Measurements from ENCODE around the gene HOXB3.

HOXB3 gene

GRCh38 chr17:48601207-48601538 lies 11.1 kb upstream of the HOXB3 start:
- Histone ChIP-seq H3K4me1 (ENCODE audit: insufficient read depth, low read length) (no peaks in the 10 kb centered on the region), H3K4me3 (ENCODE audit: low read depth in 1 of 2, low read length in 2 of 2) (no peak overlapping the region), H3K36me3 (ENCODE audit: insufficient read depth, low read length) (no peaks in the 10 kb centered on the region), H3K9ac (ENCODE audit: low read depth, low read length) (no peak overlapping the region), H3K4me2 (ENCODE audit: insufficient read depth, low read length) (no peak overlapping the region), H3K9me3 (ENCODE audit: insufficient read depth, low read length, severe bottlenecking) (no peaks in the 10 kb centered on the region), H3K27ac (ENCODE audit: low read length) (no peak overlapping the region), H3K79me2 (ENCODE audit: insufficient read depth, low read length) (no peaks in the 10 kb centered on the region), H4K20me1 (ENCODE audit: insufficient read depth, low read length) (no peaks in the 10 kb centered on the region), H2AFZ (ENCODE audit: low read depth, low read length) (no peak overlapping the region), H3K27me3 (ENCODE audit: insufficient read depth, low read length, poor library complexity) (peaks cover 9% of the 10 kb centered on the region)
- DNase-seq (no peak), ATAC-seq (ENCODE audit: insufficient read depth, low read depth) (no peak)
- no peak for TF ChIP-seq EZH2 (IDR thresholded peaks at IDR 0.05; ENCODE audit: borderline replicate concordance, low read depth, low read length, severe bottlenecking)
- no peak for TF ChIP-seq CTCF (IDR thresholded peaks at IDR 0.05; ENCODE audit: borderline replicate concordance, extremely low read depth, low read length, poor library complexity, severe bottlenecking)

GRCh38 chr17:48600244-48601098 lies 10.4 kb upstream of the HOXB3 start:
- Histone ChIP-seq H3K4me3 (ENCODE audit: low read depth in 1 of 2, low read length in 2 of 2) (no peak overlapping the region), H3K9me3 (ENCODE audit: insufficient read depth, low read length, severe bottlenecking) (no peaks in the 10 kb centered on the region), H3K27ac (ENCODE audit: low read length) (no peak overlapping the region), H3K79me2 (ENCODE audit: insufficient read depth, low read length) (no peaks in the 10 kb centered on the region), H2AFZ (ENCODE audit: low read depth, low read length) (no peak overlapping the region), H3K27me3 (ENCODE audit: insufficient read depth, low read length, poor library complexity) (peaks cover 8% of the 10 kb centered on the region), H3K4me1 (ENCODE audit: insufficient read depth, low read length) (no peaks in the 10 kb centered on the region), H3K36me3 (ENCODE audit: insufficient read depth, low read length) (no peaks in the 10 kb centered on the region), H3K4me2 (ENCODE audit: insufficient read depth, low read length) (no peak overlapping the region), H3K9ac (ENCODE audit: low read depth, low read length) (no peak overlapping the region), H4K20me1 (ENCODE audit: insufficient read depth, low read length) (no peaks in the 10 kb centered on the region)
- TF ChIP-seq EZH2 (IDR thresholded peaks at IDR 0.05; ENCODE audit: borderline replicate concordance, low read depth, low read length, severe bottlenecking): no peak
- no peak for TF ChIP-seq CTCF (IDR thresholded peaks at IDR 0.05; ENCODE audit: borderline replicate concordance, extremely low read depth, low read length, poor library complexity, severe bottlenecking)
- DNase-seq: no peak
- no peak for ATAC-seq (ENCODE audit: insufficient read depth, low read depth)

GRCh38 chr17:48599354-48599753 lies 9.3 kb upstream of the HOXB3 start:
- no peak overlapping the region for H3K4me2 ChIP-seq (ENCODE audit: insufficient read depth, low read length)
- no peaks in the 10 kb centered on the region for H3K79me2 ChIP-seq (ENCODE audit: insufficient read depth, low read length)
- no peaks in the 10 kb centered on the region for H4K20me1 ChIP-seq (ENCODE audit: insufficient read depth, low read length)
- H3K9me3 ChIP-seq (ENCODE audit: insufficient read depth, low read length, severe bottlenecking): no peaks in the 10 kb centered on the region
- no peak overlapping the region for H2AFZ ChIP-seq (ENCODE audit: low read depth, low read length)
- H3K36me3 ChIP-seq (ENCODE audit: insufficient read depth, low read length): no peaks in the 10 kb centered on the region
- H3K4me3 ChIP-seq (ENCODE audit: low read depth in 1 of 2, low read length in 2 of 2): no peak overlapping the region
- ATAC-seq (ENCODE audit: insufficient read depth, low read depth) (no peak), DNase-seq (no peak)
- peaks cover 5% of the 10 kb centered on the region for H3K27me3 ChIP-seq (ENCODE audit: insufficient read depth, low read length, poor library complexity)
- H3K4me1 ChIP-seq (ENCODE audit: insufficient read depth, low read length): no peaks in the 10 kb centered on the region
- no peak overlapping the region for H3K9ac ChIP-seq (ENCODE audit: low read depth, low read length)
- no peak overlapping the region for H3K27ac ChIP-seq (ENCODE audit: low read length)
- TF ChIP-seq CTCF (IDR thresholded peaks at IDR 0.05; ENCODE audit: borderline replicate concordance, extremely low read depth, low read length, poor library complexity, severe bottlenecking) (no peak), EZH2 (IDR thresholded peaks at IDR 0.05; ENCODE audit: borderline replicate concordance, low read depth, low read length, severe bottlenecking) (no peak)

All from DND-41 (cell line).